ENCODE measurements around the gene SPATS2.

- TF ChIP-seq CTCF (conservative IDR thresholded peaks at IDR 0.05; ENCODE audit: low read length) (no peak), EZH2phosphoT487 (IDR thresholded peaks at IDR 0.05; ENCODE audit: borderline replicate concordance, low read depth, low read length) (no peak)
These were observed 193.4 kb downstream of the SPATS2 start for GRCh38 chr12:49560695-49561094.
